Spinal cord (tissue), 10 donors: Measurements from ENCODE around the gene ISL1. TPM values are rescaled to one million over a fixed set of nuclear protein-coding genes. Genes with fewer than 3 reads are reported as not detected.

Source experiments
- DNase-seq, 6 donors: peaks; one replicate each; pipeline versions ENCODE4 v3.0.0 to v3.0.0-alpha.2; 2013 to 2015; ENCODE audit warnings: low spot score in 6 of 6, low read depth in 4 of 6
- H3K27ac ChIP-seq: one replicate; pipeline ENCODE4 v1.5.1; 2013; ENCODE audit warnings: low read depth, low read length, control low read depth
- H3K27me3 ChIP-seq: one replicate; pipeline ENCODE4 v1.6.1; 2013; ENCODE audit warnings: low read length; ENCODE audit not compliant: control insufficient read depth, insufficient read depth
- H3K36me3 ChIP-seq: one replicate; pipeline ENCODE4 v1.6.1; 2013; ENCODE audit warnings: low read length; ENCODE audit not compliant: control insufficient read depth, insufficient read depth
- H3K4me1 ChIP-seq: one replicate; pipeline ENCODE4 v1.6.1; 2013; ENCODE audit warnings: low read length; ENCODE audit not compliant: control insufficient read depth, insufficient read depth
- H3K4me3 ChIP-seq: one replicate; pipeline ENCODE4 v1.5.1; 2013; ENCODE audit warnings: low read depth, low read length, control low read depth
- H3K9me3 ChIP-seq: one replicate; pipeline ENCODE4 v1.6.1; 2013; ENCODE audit warnings: low read length; ENCODE audit not compliant: control insufficient read depth, insufficient read depth
- WGBS: methylation state at CpG from one replicate; pipeline ENCODE4 v1.1.5; 2013; ENCODE audit warnings: missing lambda C conversion rate; ENCODE audit not compliant: insufficient coverage; 5-methylcytosine and 5-hydroxymethylcytosine counted together
- long read RNA-seq, 4 donors: transcript quantifications; one replicate each; lab custom pipeline, GENCODE V29; 2026
- polyA plus RNA-seq, 2 donors: library from polyadenylated mRNA; unstranded; fragments of 120-200 nt; gene quantifications; one replicate each; pipeline ENCODE4 v1.2.1, GENCODE V29; 2013; ENCODE audit not compliant: insufficient read length in 2 of 2
- total RNA-seq, 2 donors: library from RNA; depleted of rRNA in 1 of 2; stranded (reverse); fragments of 120-200 nt in 1 of 2; fragments of >200 nt in 1 of 2; gene quantifications; one replicate each; pipeline versions ENCODE4 v1.2.3 to v1.2.4, GENCODE V29; 2013 to 2014
- donor health status: healthy.

ISL1 gene
- 1 to 10 TPM; 1.0 to 7.1 TPM for total RNA-seq
- polyA plus RNA-seq: 1 to 10 TPM; 3.8 to 4.8 TPM
- long read RNA-seq, donor 1, partial matches to known transcripts: 0 of 1 reads
- long read RNA-seq, donor 1, other reads (novel, unspliced or antisense): 0 of 1 reads
- long read RNA-seq, donor 2: 0 reads
- long read RNA-seq, donor 3, partial matches to known transcripts: 0 of 2 reads
- long read RNA-seq, donor 3, other reads (novel, unspliced or antisense): 0 of 2 reads
- long read RNA-seq, donor 4: 0 reads

DNA sequence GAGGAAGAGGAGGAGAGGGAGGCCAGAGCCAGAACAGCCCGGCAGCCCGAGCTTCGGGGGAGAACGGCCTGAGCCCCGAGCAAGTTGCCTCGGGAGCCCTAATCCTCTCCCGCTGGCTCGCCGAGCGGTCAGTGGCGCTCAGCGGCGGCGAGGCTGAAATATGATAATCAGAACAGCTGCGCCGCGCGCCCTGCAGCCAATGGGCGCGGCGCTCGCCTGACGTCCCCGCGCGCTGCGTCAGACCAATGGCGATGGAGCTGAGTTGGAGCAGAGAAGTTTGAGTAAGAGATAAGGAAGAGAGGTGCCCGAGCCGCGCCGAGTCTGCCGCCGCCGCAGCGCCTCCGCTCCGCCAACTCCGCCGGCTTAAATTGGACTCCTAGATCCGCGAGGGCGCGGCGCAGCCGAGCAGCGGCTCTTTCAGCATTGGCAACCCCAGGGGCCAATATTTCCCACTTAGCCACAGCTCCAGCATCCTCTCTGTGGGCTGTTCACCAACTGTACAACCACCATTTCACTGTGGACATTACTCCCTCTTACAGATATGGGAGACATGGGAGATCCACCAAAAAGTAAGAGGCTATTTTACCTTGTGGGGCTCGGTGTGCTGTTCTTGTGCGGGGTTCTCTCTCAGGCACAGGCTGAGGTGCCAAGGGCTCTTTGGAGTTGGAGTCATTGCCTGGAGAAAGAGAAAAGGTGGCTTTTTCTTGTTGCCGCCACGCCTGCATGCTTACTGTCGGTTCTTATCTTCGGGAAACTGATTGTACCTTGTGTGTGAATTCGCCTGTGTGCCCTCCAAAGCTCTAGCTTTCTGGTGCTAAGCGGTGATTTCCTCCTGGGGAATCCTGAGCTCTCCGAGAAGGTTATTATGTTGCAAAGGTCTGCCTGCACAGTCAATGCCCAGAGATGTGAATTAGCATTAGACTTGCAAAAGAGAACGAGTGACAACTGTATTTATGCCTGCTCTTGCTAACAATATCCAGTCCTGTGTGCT lies at the start of gene ISL1:
TSS of gene ISL1 (plus strand) at position 318 of the 991 bp plus-strand sequence. CDS start at position 542, 224 bp downstream.
- Histone ChIP-seq H3K36me3 (no peaks in the 10 kb centered on the region), H3K4me3 (peak within 1 kb of the TSS; percentile 43), H3K4me1 (peaks cover 29% of the 10 kb centered on the region), H3K27ac (no peak within 1 kb of the TSS), H3K9me3 (no peaks in the 10 kb centered on the region), H3K27me3 (peaks cover 100% of the 10 kb centered on the region)
- under 1% methylated on average over 56 of the region's 57 CpGs for WGBS
- DNase-seq: peak in 2 of 6 donors; percentile 83 to 87

DNA sequence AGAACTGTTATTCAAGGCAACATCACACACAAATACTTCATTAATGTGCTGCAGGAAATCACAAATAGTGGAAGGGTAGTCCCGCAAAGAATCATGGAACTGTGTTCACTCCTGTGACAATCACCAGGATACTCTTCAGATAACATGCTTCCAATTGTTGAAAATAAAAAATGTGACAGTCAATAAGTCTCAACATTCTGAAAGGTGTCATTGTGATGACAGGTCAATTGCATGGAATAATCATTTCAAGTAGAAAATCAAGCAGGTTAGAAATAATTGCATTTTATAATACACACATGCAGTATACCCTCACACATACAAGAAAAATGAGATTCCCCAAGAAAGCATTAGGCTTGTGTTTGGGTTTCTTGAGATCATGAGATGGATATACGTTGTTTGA lies 46.4 kb upstream of the ISL1 start:
- Histone ChIP-seq H3K9me3 (no peaks in the 10 kb centered on the region), H3K27ac (no peak overlapping the region), H3K27me3 (no peaks in the 10 kb centered on the region), H3K36me3 (no peaks in the 10 kb centered on the region), H3K4me3 (no peak overlapping the region), H3K4me1 (no peaks in the 10 kb centered on the region)
- WGBS: no CpG with 5 or more reads among the region's 2 CpGs
- DNase-seq: no peak

DNA sequence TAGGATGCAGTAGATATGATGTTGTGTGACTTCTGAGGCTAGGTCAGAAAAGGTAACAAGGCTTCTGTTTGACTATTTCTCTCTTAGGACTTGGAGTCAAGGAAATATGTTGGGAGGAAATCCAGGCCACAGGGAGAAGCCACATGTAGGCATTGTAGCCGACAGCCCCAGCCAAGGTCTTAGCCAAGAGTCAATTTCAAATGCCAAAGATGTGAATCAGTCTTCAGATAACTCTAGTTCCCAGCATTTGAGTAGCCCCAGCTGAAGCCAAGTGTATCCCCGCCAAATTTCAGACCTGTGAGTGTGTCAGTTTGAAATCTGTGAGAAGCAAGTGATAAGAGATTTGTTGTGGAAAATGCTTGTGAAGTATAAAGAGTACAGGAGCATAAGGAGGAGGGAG lies 38.1 kb upstream of the ISL1 start:
- H3K27me3 ChIP-seq: no peaks in the 10 kb centered on the region
- H3K27ac ChIP-seq: no peak overlapping the region
- 92% methylated on average over 1 of the region's 2 CpGs for WGBS
- H3K4me1 ChIP-seq: no peaks in the 10 kb centered on the region
- H3K4me3 ChIP-seq: no peak overlapping the region
- H3K36me3 ChIP-seq: no peaks in the 10 kb centered on the region
- peaks cover 3% of the 10 kb centered on the region for H3K9me3 ChIP-seq
- DNase-seq: no peak

DNA sequence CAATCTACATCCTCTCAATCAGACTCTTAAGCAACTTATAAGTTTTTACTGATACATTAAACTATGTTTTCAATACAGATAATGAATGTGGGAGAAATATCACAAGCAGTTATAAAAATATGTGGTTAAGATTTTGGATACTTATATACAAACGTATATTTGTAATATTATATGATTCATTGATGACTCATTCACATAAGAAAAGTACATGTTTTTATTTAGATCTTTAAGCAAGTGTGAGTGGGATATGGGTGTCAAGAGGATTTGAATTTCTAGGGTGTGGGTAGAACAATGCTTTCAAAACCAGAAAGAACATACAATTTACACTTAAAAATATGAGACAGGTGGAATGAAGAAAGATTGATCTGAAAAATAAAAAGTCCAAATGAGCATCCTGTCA lies 36.1 kb upstream of the ISL1 start:
- peaks cover 3% of the 10 kb centered on the region for H3K9me3 ChIP-seq
- DNase-seq: no peak
- no peak overlapping the region for H3K4me3 ChIP-seq
- no peak overlapping the region for H3K27ac ChIP-seq
- no peaks in the 10 kb centered on the region for H3K36me3 ChIP-seq
- WGBS: no CpG with 5 or more reads among the region's 1 CpG
- no peaks in the 10 kb centered on the region for H3K4me1 ChIP-seq
- no peaks in the 10 kb centered on the region for H3K27me3 ChIP-seq

DNA sequence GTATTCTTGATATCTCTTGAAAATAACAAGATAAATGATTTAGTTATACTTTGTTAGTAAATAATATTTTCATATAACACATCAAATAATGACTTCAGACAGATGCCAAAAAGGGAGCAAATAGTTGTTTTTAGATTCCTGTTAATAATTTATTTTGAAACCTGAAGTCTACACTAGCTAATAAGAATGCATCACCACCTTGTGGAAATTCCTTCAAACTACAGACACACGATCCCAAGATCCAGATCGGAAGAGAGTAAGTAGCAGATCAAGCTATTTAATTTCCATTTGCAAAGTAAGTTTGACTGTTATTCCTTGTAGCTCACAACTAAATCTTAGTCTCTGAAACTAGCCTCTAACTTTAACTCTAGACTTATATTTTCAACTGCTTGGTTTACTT lies 35.5 kb upstream of the ISL1 start:
- Histone ChIP-seq H3K27me3 (no peaks in the 10 kb centered on the region), H3K9me3 (peaks cover 3% of the 10 kb centered on the region), H3K36me3 (no peaks in the 10 kb centered on the region), H3K4me3 (no peak overlapping the region), H3K27ac (no peak overlapping the region), H3K4me1 (no peaks in the 10 kb centered on the region)
- no CpG with 5 or more reads among the region's 2 CpGs for WGBS
- peak in 2 of 6 donors; percentile 1 to 4 for DNase-seq

DNA sequence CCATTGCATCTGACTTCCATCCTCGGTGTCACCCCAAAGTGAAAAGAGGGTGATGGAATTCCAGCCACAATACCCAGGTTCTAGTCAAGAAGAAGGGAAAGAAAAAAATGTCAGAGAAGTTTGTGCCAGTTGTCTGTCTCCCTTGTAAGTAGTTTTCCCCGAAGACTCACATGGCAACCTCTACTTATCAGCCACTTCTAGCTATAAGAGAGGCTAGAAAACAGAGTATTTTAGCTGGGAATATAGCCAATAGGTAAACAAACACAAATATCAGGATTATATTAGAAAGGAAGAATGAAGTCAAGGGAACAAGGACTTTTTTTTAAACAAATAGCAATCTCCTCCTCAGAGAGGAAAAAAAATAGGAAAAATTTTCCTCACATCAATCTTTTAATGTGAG lies 12.2 kb upstream of the ISL1 start:
- H3K4me3 ChIP-seq: no peak overlapping the region
- peaks cover 14% of the 10 kb centered on the region for H3K27me3 ChIP-seq
- H3K36me3 ChIP-seq: no peaks in the 10 kb centered on the region
- no peaks in the 10 kb centered on the region for H3K9me3 ChIP-seq
- no CpG with 5 or more reads among the region's 2 CpGs for WGBS
- no peak for DNase-seq
- H3K27ac ChIP-seq: no peak overlapping the region
- H3K4me1 ChIP-seq: no peaks in the 10 kb centered on the region

DNA sequence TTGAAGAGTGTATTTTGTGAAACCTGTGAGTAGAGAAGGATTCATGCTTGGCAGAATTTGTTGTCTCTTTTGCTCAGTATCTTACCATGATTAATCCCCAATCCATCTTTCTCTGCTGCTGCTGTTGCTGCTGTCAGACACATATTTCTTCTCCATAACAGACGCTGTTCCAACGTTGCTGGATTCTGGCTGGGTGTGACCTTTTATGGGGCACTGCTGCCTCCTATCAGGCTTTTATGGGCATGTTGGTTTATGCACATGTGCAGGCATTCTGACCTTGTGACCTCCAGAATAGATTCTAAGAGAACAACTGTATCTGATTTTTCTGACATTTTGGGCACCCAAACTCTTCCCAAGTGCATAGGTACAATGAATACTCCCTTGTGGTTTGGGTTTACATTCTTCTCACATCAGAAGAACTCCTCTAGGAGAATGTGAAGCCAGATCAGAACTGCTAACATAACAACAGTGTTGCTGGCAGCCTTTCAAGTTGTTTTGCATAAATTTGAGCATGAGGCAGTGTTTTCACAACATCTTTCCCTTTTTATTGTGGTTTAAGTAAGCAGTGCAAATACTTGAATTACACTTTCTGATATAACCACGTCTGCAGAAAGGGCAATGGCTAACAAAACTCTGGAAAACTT lies 9.2 kb upstream of the ISL1 start:
- Histone ChIP-seq H3K4me3 (no peak overlapping the region), H3K9me3 (peaks cover 1% of the 10 kb centered on the region), H3K27me3 (peaks cover 41% of the 10 kb centered on the region), H3K4me1 (peaks cover 17% of the 10 kb centered on the region), H3K36me3 (no peaks in the 10 kb centered on the region), H3K27ac (no peak overlapping the region)
- DNase-seq: peak in 2 of 6 donors; percentile 2 to 10
- WGBS: 15% methylated on average over 2 of the region's 3 CpGs

DNA sequence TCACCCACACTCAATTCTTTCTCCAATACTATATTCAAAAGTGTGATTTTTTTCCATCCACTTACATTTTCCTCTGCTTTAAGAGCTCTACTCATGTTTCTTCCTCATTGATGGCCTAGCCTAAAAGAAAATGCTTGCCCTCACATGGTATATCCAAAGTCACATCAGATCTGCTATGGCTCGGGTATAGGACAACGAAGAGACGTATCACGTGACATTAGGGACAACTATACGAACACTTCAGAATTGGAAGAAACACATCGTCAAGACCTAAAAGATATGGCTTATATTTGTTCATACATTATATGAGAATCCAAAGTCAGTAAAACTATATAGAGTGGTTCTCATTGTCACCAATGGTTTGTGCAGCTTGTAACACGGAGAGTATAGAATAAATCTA lies 8.2 kb upstream of the ISL1 start:
- DNase-seq: no peak
- 91% methylated on average over 1 of the region's 7 CpGs for WGBS
- Histone ChIP-seq H3K27ac (no peak overlapping the region), H3K4me3 (no peak overlapping the region), H3K36me3 (no peaks in the 10 kb centered on the region), H3K9me3 (peaks cover 1% of the 10 kb centered on the region), H3K4me1 (peaks cover 20% of the 10 kb centered on the region), H3K27me3 (peaks cover 52% of the 10 kb centered on the region)

DNA sequence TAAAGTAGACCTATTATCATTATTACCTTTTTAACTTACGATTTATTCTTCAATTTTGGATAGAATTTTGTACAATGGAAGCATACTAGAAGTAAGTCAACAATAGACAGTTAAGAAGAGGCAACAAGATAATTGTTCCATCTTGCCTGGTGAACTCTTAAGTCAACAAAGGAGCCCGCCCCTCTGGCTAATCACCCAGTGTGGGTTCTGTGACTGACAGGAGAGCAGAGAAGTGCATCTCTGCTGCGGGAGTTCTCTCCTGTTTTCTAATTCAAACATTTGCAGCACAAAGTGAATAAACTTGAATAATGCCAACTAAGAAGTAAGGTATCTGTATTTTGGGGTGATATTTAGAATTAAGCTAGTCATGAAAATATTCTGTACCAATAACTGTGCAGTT lies 6.7 kb upstream of the ISL1 start:
- Histone ChIP-seq H3K36me3 (no peaks in the 10 kb centered on the region), H3K4me3 (no peak overlapping the region), H3K27ac (no peak overlapping the region), H3K4me1 (peaks cover 20% of the 10 kb centered on the region), H3K9me3 (peaks cover 1% of the 10 kb centered on the region), H3K27me3 (peaks cover 66% of the 10 kb centered on the region)
- WGBS: 40% methylated on average over 1 of the region's 3 CpGs
- DNase-seq: peak in 2 of 6 donors; percentile 1 to 8
